Measurements from ENCODE around the gene CDH16.
"Not testable (repeated sequence)": the region's sequence is repeated elsewhere in the genome, so short reads cannot be mapped to it uniquely, and the experiment has no call there.

CDH16 gene

GRCh38 chr16:66918803-66919568 lies at the start of gene CDH16:
Gene CDH16 (minus strand): TSS chr16:66918885. CDS start chr16:66918065, 820 bp downstream.
- DNase-seq (ENCODE audit: low read depth): no peak

DNA sequence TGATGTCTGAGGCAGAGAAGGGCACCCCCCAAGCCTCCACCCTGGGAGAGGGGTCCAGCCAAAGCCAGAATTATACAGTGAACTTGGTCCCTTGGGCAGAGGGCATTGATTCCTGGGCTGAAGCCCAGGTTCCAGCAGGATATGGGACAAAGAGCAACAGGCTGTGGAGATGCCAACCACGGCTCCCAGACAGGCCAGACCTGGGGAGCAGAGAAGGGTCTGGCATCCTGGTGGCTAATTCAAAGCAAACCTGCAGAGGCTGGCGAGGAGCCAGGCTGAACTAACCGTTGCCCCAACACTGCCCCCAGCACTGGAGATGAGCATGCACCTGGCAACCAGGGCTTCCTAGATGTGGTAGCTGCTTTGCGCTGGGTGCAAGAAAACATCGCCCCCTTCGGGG lies 45.4 kb upstream of the CDH16 start:
- DNase-seq (ENCODE audit: low read depth): no peak

GRCh38 chr16:66961914-66962313 lies 43.2 kb upstream of the CDH16 start:
- DNase-seq (ENCODE audit: low read depth): no peak

DNA sequence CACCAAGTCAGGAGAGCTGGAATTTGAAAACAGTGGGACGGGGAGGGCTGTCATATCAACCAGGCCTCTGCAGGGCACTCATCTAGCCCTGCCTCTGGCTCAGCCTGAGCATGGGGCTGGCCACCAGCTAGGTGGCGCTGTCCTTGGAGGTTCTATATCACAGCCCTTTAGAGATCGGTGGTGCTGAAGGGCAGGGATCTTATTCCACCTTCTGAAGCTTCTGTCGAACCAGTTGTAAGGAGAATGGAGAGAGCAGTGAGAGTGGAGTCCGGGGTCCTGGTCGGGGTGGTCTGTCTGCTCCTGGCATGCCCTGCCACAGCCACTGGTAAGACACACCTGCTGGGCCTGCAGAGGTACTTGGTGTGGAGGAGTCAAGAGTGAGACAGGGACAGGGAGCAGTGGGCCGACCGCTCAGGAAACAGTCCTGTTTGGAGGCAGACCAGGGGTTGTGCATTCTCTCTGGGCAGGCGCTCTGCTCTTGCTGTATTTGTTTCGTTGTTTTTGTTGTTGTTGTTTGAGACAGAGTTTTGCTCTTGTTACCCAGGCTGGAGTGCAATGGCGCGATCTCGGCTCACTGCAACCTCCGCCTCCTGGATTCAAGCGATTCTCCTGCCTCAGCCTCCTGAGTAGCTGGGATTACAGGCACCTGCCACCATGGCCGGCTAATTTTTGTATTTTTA lies 42.5 kb upstream of the CDH16 start, which contains the start of gene CES3:
Gene CES3, plus strand, starts transcription at position 202 of the 680 bp plus-strand sequence. Its CDS starts 42 bp downstream, at position 244.
- peak; percentile 40 for DNase-seq (ENCODE audit: low read depth)

DNA sequence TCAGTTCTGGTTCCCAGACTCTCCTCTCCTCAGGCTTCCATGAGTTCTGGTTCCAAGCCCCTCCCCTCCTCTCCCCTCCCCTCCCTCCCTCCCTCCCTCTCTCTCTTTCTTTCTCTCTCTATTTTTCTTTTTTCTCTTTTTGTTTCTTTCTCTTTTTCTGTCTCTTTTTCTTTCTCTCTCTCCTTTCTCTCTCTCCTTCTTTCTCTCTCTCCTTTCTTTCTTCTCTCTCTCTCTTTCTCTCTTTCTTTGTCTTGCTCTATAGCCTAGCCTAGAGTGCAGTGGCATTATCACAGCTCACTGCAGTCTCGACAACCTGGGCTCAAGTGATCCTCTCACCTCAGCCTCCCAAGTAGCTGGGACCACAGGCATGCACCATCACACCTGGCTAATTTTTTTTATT lies 41.6 kb upstream of the CDH16 start:
- DNase-seq (ENCODE audit: low read depth): no peak

- no peak for DNase-seq (ENCODE audit: low read depth)
Observed at GRCh38 chr16:66959704-66960161, 41.0 kb upstream of the CDH16 start.

DNA sequence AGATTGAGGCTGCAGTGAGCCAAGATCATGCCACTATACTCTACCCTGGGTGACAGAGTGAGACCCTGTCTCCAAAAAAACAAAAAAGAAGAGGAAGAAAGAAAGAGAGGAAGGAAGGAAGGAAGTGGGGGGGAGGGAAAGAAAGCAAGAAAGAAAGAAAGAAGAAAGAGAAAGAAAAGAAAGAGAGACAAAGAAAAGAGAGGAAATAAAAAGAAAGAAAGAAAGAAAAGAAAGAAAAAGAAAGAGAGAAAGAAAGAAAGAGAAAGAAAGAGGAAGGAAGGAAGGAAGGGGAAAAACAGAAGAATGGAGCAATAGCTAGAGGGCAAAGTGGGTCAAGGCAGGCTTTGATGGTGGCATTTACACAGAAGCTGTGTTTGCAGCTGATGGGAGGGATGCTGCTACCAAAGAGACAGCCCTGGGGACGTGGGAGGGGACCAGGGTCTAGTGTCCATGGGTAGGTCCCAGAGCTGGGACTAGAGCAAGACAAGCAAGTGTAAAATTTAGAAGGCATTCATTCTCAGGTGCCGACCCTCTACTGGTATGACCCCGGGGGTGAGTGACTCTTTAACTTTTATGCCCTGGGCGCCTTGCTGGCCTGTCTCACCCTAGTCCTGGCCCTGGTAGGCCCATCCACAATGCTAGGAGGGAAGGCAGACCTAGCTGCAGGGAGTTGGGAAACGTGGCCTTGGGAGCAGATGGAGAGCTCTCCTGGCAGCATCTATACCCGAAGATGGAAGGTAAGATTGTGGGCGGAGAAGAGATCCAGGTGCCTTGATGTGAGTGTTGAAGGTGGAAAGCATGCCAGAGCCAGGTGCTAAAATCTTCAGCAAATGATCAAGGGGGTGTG lies 40.4 kb upstream of the CDH16 start:
- no peak for DNase-seq (ENCODE audit: low read depth)

DNA sequence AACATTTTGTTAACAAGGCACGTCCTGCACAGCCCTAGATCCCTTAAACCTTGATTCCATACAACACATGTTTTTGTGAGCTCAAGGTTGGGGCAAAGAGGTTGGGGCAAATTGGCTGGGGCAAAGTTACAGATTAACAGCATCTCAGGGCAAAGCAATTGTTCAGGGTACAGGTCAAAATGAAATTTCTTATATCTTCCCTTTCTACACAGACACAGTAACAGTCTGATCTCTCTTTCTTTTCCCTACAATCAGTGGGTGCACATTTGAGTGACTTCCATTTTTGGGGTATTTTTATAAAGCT lies 37.4 kb upstream of the CDH16 start:
- not testable (repeated sequence) for DNase-seq (ENCODE audit: low read depth)

DNA sequence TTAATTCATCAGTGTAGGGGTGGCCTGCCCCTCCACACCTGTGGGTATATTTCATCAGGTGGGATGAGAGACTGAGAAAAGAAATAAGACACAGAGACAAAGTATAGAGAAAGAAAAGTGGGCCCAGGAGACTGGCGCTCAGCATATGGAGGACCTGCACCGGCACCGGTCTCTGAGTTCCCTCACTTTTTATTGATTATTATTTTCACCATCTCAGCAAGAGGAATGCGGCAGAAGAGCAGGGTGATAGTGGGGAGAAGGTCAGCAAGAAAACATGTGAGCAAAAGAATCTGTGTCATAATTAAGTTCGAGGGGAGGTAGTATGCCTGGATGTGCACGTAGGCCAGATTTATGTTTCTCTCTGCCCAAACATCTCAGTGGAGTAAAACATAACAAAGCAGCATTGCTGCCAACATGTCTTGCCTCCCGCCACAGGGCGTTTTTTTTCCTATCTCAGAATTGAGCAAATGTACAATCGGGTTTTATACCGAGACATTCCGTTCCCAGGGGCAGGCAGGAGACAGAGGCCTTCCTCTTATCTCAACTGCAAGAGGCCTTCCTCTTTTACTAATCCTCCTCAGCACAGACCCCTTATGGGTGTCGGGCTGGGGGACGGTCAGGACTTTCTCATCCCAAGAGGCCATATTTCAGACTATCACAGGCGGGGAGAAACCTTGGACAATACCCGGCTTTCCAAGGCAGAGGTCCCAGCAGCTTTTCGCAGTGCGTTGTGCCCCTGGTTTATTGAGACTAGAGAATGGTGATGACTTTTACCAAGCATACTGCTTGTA lies 36.9 kb upstream of the CDH16 start:
- not testable (repeated sequence) for DNase-seq (ENCODE audit: low read depth)

- peak; percentile 51 for DNase-seq (ENCODE audit: low read depth)
Observed at GRCh38 chr16:66954097-66954659, 35.5 kb upstream of the CDH16 start.

GRCh38 chr16:66953462-66954096 lies 34.9 kb upstream of the CDH16 start:
- no peak for DNase-seq (ENCODE audit: low read depth)

- DNase-seq (ENCODE audit: low read depth): no peak
Observed at GRCh38 chr16:66952430-66953110, 33.9 kb upstream of the CDH16 start.

- no peak for DNase-seq (ENCODE audit: low read depth)
Observed at GRCh38 chr16:66950971-66951790, 32.5 kb upstream of the CDH16 start.

GRCh38 chr16:66950437-66950836 lies 31.8 kb upstream of the CDH16 start:
- DNase-seq (ENCODE audit: low read depth): no peak

DNA sequence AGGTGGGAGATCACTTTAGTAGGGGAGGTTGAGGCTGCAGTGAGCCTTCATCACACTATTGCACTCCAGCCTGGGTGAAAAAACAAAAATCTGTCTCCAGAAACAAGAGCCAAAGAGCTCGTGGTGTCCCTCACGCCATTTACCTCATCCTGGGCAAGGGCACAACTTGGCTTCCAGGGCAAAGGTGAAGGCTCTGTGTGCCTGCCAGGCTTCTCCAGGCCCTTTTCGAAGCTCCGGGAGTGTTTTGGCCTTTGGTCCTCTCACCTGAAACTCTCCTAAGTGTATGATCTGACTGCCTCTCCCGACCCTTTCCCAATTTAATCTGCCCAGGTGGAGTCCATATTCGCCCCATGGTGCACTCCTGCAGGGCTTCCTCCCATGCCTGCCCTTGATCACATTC lies 30.8 kb upstream of the CDH16 start:
- DNase-seq (ENCODE audit: low read depth): no peak

- no peak for DNase-seq (ENCODE audit: low read depth)
Observed at GRCh38 chr16:66948837-66949225, 30.1 kb upstream of the CDH16 start.

GRCh38 chr16:66948134-66948836 lies 29.6 kb upstream of the CDH16 start:
- DNase-seq (ENCODE audit: low read depth): no peak

DNA sequence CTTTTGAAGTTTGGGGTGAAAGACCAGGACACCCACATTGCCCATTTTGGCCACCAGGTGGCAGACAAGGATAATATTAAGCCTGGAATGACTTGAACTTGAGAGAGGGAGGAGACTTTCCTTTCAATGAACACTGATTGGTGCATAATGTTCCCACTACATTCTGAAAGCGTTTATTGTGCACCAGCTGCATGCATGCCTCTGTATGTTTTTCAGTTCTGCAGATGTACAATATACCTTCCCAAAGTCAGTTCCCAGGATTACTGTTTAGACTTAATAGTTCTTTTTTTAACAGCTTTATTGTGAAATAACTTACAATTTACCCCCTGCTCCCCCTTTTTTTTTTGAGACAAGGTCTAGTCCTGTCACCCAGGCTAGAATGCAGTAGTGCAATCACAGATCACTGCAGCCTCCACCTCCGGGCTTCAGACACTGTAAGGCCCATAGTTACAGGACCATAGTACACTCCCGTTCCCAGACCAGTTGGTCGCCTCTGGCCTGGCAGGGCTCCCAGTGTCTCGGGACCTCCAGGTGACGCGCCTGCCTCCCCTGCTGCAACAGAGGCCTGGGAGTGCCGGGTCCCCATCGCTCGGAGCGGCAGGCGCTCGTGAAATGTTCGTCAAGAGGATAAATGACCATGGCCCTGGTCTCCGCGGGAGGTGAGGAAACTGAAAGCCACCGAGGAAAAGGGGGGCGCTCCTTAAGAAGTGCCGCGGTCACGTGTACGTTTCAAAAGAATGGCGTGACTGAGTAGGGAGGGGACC lies 28.8 kb upstream of the CDH16 start:
- no peak for DNase-seq (ENCODE audit: low read depth)

Data from HS-27A (cell line).